Right ventricle myocardium superior (tissue), 1 donor: ENCODE measurements around the gene MRPL51. TPM values are rescaled to one million over a fixed set of nuclear protein-coding genes. Genes with fewer than 3 reads are reported as not detected.
A peak's percentile ranks its signal among the peaks of the same experiment; 100 is the strongest.
"Not testable (repeated sequence)": the region's sequence is repeated elsewhere in the genome, so short reads cannot be mapped to it uniquely, and the experiment has no call there.

ENCODE experiments used
- ATAC-seq: fragments of 200-7000 bp; cut with Tn5 transposase; one replicate; pipeline ENCODE4 v1.9.1; 2020; ENCODE audit warnings: mild to moderate bottlenecking; ENCODE audit not compliant: poor library complexity
- DNase-seq: peaks from one replicate; pipeline ENCODE4 v3.0.0-alpha.2; 2020
- intact Hi-C: fragments of 100-400 bp; cut with DNase I; formaldehyde crosslinking; loops from one replicate; pipeline ENCODE4 v1.11.2; 2022
- total RNA-seq: library from RNA; stranded (reverse); fragmentation: NEBNext Ultra II Directional; extraction: Animal tissue kit (Norgen Biotek cat#: 25700); gene quantifications from one replicate; pipeline ENCODE4 v1.2.1, GENCODE V29; 2021
- donor health status: DM: no; HTN: yes; CAD: no; lungs with severe emphysema.

MRPL51 gene
- total RNA-seq, 1 donor from 2014 or later: 280 TPM

DNA sequence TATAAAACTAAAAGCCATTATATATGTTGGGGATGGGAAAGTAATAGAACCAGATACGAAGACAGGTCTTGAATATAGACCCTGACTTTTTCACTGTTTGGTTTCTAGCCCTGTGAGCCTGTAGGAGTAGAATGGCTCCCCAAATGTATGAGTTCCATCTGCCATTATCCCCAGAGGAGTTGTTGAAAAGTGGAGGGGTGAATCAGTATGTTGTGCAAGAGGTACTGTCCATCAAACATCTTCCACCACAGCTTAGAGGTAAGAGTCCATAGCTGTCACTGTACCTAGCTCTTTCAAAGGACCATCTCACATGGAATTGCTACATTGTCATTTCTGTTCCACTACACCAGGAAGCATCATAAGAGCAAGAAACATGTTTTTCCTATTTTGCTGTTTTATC, 1.9 kb upstream of the MRPL51 start:
- intact Hi-C loops: no loop called here
- ATAC-seq: no peak
- no peak for DNase-seq

DNA sequence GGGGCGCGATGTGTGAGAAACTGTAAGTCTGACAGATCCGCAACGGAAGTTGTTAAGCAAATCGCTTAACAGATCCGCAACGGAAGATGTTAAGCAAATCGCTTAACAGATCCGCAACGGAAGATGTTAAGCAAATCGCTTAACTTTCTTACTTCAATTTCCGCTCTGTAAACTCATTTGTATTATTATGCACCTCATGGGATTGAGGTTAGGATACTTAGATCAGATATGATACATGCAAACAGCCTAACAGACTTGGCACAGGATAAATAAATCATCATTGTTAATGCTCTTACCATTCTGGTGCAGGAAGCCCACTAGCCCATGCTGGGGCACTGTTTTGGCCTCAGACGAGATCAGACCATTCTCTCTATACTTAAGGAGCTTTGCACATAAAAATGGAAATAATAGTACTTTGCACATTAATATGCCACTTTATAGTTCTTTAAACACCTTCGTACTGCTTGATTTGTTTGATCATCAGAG, 1.2 kb upstream of the MRPL51 start:
- DNase-seq: no peak
- intact Hi-C loops: no loop called here
- no peak for ATAC-seq

DNA sequence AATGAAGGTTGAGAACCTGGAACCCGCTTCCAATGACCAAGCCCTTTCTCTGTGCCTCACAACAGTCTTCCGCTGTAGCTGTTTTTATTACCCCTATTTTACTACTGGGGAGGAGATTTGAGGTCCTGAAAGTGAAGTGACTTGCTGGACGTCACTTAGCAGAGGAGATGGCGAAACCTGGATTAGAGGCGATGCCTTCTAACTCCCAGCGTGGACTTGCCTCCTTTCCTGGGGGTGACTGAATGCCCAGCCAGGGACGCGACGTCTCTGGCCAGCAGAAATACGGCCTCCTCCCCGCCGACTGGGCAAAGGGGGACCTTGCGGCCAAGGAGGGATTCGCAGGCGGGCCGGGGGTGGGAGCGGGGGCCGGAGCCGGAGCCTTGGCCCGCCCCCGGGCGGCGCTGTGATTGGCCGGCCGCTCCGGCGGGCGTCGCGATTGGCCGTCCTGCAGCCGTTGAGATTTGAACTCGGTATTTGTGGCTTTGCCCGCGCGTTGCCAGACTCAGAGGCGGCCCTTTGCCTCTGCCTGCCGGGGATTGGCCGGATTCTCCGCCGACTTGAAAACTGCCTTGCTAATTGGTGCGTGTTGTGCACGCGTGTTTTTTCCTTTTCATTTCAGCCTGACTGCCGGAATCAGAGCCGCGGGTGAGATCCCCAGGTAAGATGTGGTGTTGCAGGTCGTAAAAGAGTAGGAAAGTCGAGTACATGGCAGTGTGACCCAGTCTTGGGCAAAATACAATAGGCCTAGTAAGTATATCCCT, 615 bp upstream of the MRPL51 start, which contains the start of gene NCAPD2:
TSS of gene NCAPD2 (plus strand) at position 606 of the 761 bp plus-strand sequence. CDS start 997 bp downstream, outside the sequence.
- intact Hi-C loops: no loop called here
- peak; percentile 97 for DNase-seq
- peak; percentile 97 for ATAC-seq

DNA sequence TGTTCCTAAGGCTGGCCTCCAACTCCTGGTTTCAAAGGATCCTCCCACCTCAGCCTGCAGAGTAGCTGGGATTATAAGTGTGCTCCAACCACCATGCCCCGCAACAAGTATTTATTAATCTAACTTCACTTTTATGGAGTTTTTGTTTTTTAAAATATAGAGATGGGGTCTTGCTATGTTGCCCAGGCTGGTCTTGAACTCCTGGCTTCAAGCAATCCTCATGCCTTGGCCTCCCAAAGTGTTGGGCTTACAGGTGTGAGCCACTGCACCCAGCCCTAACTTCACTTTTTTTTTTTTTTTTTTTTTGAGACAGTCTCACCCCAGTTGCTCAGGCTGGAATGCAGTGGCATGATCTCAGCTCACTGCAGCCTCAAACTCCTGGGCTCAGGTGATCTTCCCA, 2.4 kb downstream of the MRPL51 start:
- intact Hi-C loops, ATAC-seq, DNase-seq: not testable (repeated sequence)

DNA sequence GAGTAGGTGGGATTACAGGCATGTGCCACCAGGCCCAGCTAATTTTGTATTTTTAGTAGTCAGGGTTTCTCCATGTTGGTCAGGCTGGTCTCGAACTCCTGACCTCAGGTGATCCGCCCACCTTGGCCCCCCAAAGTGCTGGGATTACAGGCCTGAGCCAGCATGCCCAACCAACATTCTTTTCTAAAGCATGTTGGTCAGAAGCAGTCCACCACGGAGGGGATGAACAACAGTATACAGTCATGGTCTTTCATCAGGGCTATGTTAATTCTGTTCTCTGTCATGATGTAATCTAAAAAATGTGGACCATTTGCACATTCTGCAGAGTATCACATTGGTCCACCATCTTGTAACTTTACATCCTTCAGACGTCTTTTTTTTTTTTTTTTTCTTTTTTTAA, 3.6 kb downstream of the MRPL51 start:
- intact Hi-C loops: no loop called here
- no peak for ATAC-seq
- DNase-seq: no peak

DNA sequence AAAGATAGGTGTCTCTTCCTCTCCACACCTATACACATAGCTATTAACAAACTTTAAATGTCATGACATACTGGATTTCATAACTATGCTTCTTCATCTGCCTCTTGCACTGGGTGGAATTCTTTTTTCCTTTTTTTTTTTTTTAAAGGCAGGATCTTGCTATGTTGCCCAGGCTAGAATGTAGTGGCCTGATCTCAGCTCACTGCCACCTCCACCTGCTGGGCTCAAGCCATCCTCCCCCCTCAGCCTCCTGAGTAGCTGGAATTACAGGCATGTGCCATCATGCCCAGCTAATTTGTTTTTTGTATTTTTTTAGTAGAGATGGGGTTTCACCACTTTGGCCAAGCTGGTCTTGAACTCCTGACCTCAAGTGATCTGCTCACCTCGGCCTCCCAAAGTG, 4.8 kb downstream of the MRPL51 start:
- ATAC-seq (no peak), DNase-seq (no peak)
- intact Hi-C loops: no loop called here

DNA sequence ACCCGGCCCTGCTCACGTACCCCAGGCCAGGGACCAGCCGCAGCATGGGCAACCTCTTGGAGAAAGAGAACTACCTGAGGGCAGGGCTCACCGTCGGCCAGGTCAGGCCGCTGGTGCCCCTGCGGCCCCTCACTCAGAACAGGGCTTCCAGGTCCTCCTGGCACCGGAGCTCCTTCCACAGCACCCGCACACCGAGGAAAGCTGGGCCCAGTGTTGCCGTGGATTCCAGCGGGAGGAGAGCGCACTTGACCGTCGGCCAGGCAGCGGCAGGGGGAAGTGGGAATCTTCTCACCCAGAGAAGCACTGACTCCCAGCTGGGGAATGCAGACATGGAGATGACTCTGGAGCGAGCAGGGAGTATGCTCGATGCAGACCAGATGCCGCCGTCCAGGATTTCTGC, 14.6 kb downstream of the MRPL51 start:
- ATAC-seq (no peak), DNase-seq (no peak)
- intact Hi-C loops: no loop called here

DNA sequence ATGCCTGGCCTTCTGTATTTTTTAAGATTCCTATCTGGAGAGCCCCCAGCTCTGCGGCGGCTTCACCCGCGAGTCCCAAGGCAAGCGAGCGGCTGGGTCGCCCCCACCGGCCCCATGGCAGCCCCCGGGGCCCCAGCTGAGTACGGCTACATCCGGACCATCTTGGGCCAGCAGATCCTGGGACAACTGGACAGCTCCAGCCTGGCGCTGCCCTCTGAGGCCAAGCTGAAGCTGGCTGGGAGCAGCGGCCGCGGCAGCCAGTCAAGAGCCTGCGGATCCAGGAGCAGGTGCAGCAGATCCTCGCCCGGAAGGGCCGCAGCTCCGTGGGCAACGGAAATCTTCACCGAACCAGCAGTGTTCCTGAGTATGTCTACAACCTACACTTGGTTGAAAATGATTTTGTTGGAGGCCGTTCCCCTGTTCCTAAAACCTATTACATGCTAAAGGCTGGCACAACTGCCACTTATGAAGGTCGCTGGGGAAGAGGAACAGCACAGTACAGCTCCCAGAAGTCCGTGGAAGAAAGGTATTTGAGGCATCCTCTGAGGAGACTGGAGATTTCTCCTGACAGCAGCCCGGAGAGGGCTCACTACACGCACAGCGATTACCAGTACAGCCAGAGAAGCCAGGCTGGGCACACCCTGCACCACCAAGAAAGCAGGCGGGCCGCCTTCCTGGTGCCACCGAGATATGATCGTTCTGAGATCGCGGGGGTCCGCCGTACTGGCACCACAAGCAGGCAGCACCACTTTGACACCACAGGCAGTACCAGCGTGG, 15.3 kb downstream of the MRPL51 start:
- intact Hi-C loops, ATAC-seq, DNase-seq: not testable (repeated sequence)

DNA sequence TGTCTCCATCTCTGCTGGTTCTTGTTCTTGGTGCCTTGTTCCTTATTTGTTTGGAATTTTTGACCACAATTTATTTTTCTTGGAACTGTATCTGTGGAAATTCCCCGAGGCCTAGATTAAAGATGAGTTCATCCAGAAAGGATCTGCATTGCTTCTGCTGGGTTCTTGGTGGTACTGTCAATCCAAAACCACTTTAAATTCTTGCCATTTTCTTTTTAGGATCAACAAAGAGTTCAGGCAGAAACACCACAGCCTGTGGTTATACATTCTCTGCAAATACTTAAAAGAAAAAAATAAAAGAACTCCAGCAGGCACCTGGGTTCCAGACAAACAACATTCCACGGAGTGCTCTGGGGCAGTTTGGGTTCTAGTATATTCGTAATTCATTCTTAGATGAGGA, 16.6 kb downstream of the MRPL51 start:
- DNase-seq: no peak
- no peak for ATAC-seq
- intact Hi-C loops: no loop called here

DNA sequence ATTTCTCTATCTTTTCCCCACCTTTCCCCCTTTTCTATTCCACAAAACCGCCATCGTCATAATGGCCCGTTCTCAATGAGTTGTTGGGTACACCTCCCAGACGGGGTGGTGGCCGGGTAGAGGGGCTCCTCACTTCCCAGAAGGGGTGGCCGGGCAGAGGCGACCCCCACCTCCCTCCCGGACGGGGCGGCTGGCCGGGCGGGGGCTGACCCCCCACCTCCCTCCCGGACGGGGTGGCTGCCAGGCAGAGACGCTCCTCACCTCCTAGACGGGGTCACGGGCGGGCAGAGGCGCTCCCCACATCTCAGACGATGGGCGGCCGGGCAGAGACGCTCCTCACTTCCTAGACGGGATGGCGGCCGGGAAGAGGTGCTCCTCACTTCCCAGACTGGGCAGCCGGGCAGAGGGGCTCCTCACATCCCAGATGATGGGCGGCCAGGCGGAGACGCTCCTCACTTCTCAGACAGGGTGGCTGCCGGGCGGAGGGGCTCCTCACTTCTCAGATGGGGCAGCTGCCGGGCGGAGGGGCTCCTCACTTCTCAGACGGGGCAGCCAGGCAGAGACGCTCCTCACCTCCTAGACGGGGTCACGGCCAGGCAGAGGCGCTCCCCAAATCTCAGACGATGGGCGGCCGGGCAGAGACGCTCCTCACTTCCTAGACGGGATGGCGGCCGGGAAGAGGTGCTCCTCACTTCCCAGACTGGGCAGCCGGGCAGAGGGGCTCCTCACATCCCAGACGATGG, 17.7 kb downstream of the MRPL51 start:
- intact Hi-C loops, ATAC-seq, DNase-seq: not testable (repeated sequence)

DNA sequence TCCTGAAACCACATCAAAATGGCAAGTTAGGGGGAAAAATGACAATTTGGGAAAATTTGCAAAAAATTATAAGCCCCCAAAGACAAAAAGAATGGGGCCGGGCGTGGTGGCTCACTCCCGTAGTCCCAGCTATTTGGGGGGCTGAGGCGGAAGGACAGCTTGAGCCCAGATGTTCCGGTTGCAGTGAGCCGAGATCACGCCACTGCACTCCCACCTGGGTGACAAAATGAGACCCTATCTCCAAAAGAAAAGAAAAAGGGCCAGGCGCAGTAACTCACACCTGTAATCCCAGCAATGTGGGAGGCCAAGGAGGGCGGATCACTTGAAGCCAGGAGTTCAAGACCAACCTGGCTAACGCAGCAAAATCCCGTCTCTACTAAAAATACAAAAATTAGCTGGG, 20.6 kb downstream of the MRPL51 start:
- no peak for ATAC-seq
- intact Hi-C loops: no loop called here

DNA sequence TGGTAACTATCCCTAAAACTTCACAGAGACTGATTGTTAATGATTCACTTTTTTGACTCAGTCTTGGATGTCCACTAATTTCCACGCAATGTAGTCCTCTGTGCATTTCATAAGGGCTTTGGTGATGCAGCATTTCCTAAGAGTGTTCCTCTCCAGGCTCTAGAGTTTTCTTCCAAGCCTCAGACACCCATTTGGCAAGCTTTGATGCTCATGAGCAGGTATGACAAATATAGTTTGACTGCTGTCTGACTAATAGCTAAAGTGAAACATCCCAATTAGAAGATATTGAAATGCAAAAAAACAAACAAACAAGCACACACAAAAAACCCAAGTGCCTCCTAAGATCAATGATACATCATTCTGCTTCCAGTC, 21.1 kb downstream of the MRPL51 start:
- ATAC-seq: no peak
- intact Hi-C loops: no loop called here

More for the DNA sequence above, 20.6 kb downstream of the MRPL51 start:
- DNase-seq: no peak

DNA sequence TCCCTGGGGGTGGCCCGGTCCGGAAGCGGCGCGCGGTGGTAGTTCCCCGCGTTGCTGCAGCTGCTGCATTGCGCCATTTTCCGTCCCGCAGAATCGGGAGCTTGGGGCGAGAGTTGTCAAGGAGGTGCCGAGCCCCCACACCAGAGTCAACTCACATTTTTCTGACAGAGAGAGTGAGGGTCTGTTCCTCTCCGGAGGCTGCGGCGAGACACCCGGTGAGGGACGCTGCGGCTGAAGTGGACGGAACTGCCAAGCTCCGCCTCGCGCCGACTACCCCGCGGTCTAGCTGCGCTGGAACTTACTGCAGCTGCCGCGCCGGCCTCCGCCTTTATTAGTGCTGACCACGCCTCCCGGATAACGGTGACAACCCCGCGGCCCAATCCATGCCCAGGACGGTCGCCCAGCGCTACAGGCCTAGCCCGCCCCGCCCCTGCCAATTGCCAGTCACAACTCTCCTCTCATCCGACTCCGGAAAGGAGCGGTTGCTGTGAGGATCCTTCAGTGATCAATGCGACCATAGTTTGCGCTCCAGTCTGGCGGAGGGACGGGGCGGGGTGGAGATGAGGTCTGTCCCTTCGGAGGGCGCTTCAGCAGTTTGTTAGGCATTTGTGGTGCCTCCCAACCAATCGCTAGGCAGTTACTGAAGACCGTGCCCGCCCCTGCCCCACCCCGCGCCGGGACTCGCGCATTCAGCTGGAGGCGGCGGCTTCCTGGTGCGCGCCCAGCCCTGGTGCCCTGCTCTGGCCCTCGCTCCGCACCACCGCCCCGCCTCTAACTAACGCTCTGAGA, 22.5 kb downstream of the MRPL51 start, which contains the start of gene VAMP1:
TSS of gene VAMP1 (minus strand) at position 303 of the 789 bp plus-strand sequence. CDS start at position 157, 146 bp downstream.
- ATAC-seq: peak; percentile 97
- peak; percentile 99 for DNase-seq
- intact Hi-C loops: no loop called here

More for the DNA sequence above, 21.1 kb downstream of the MRPL51 start:
- no peak for DNase-seq

DNA sequence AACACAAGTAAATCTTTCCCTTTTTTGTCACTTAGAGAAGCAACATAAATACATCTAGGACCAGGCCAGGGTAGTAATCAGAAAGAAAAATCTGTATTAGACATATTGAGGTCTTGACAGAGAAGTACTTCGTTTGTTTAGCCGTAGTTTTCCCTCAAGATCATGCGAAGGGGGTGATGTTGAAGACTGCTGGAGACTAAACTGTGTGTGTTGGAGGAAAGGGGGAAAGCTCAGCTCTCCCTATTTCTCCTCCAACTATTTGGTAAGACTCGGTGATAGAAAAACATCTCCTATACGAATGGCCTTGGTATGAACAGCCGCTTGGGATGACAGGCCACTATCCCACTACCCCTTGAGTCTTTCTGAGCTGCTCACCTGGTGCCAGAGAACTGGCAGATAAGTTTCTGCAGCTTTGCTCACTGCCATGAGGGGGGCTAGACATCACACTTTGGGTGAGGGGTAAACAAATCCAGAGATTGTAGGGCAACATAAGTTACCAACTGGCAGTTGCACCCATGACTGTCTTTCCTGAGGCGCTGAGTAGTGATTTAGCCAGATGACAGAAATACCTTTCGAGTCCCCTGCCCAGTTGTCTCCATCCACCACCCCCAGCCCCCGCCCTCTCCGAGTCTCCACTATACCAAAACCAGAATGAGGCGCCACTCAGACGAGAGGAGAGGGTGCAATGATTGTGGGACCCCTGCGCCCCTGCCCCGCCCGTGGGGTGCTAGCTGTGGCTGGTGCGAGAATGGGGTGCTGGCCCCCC, 23.3 kb downstream of the MRPL51 start:
- ATAC-seq (no peak), DNase-seq (no peak)
- intact Hi-C loops: no loop called here

DNA sequence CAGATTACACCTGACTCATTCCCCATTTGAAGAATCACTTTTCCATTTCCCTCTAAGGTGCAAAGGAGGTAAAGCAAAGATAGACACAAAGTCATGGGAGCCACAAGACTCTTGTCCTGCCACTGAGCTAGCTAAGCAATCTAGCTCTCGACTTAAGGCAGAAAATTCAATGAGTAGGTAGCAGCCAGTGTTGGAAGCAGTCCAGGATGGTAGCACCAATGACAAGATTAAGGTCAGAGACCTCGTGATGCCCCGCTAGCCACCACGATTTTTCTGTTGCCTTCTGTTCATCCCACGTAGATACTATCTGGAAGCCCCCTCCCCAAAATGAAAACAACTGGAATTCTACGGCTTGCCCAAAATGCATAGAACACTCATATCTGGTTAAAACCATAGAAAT, 24.0 kb downstream of the MRPL51 start:
- DNase-seq: no peak
- ATAC-seq: no peak
- intact Hi-C loops: no loop called here

DNA sequence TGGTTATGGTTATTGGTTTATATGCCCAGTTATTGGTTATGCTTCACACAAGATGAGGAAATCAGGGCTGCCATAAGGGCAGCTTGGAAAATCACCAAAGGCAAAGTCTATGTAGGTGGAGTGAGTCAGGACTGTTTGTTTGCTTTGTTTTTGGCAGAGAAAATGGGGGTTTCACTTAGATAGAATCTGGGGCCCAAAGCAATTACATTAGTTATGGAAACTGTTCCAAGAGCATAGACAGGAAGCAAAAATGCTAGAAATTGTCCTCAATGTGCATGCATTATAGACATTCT, 24.8 kb downstream of the MRPL51 start:
- intact Hi-C loops: no loop called here
- DNase-seq (no peak), ATAC-seq (no peak)

DNA sequence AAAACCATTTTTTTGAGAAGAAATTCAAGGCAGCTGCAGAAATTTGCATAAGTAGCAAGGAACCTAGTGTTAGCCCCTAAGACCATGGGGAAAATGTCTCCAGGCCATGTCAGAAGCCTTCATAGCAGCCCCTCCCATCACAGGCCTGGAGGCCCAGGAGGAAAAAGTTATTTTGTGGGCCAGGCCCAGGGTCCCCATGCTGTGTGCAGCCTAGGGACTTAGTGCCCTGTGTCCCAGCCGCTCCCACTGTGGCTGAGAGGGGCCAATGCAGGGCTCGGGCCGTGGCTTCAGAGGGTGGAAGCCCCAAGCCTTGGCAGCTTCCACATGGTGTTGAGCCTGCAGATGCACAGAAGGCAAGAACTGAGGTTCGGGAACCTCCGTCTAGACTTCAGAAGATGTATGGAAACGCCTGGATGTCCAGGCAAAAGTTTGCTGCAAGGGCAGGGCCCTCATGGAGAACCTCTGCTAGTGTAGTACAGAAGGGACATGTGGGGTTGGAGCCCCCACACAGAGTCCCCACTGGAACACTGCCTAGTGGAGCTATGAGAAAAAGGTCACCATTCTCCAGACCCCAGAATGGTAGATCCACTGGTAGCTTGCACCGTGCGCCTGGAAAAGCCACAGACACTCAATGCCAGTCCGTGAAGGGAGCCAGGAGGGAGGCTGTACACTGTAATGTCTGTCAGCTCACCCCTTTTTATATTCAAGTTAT, 25.3 kb downstream of the MRPL51 start:
- ATAC-seq, intact Hi-C loops, DNase-seq: not testable (repeated sequence)
